GM12801 (cell line): Measurements from ENCODE around the gene TAAR8.

Source experiments
- CTCF ChIP-seq: IDR thresholded peaks from one replicate; pipeline ENCODE4 v1.5.1; 2011; ENCODE audit warnings: control low read depth; ENCODE audit not compliant: insufficient read length; ENCODE audit errors: extremely low read depth

Gene TAAR8

GRCh38 chr6:132512342-132512637 lies 40.2 kb upstream of the TAAR8 start:
- TF ChIP-seq CTCF = no peak

GRCh38 chr6:132512638-132513632 lies 39.5 kb upstream of the TAAR8 start, which contains the start of gene STX7:
TSS of gene STX7 (minus strand) at chr6:132513116. CDS start at chr6:132503530, 9,586 bp downstream.
- no peak for TF ChIP-seq CTCF

GRCh38 chr6:132513831-132514545 lies 38.5 kb upstream of the TAAR8 start:
- no peak for TF ChIP-seq CTCF

GRCh38 chr6:132515386-132515785 lies 37.1 kb upstream of the TAAR8 start:
- no peak for TF ChIP-seq CTCF

GRCh38 chr6:132520953-132521352 lies 31.5 kb upstream of the TAAR8 start:
- TF ChIP-seq CTCF = no peak

- TF ChIP-seq CTCF = no peak
Observed at GRCh38 chr6:132524646-132525045, 27.8 kb upstream of the TAAR8 start.

- TF ChIP-seq CTCF = no peak
Observed at GRCh38 chr6:132525866-132526265, 26.6 kb upstream of the TAAR8 start.
